HG02623 (cell line): Measurements from ENCODE around the gene TAF11L4.
"Not testable (repeated sequence)": the region's sequence is repeated elsewhere in the genome, so short reads cannot be mapped to it uniquely, and the experiment has no call there.

Source experiments
- ATAC-seq: cut with Tn5 transposase; IDR thresholded peaks from one replicate; pipeline ENCODE4 v1.9.1; 2021; ENCODE audit warnings: moderate library complexity; ENCODE audit not compliant: unreplicated experiment

The TAF11L4 gene

DNA sequence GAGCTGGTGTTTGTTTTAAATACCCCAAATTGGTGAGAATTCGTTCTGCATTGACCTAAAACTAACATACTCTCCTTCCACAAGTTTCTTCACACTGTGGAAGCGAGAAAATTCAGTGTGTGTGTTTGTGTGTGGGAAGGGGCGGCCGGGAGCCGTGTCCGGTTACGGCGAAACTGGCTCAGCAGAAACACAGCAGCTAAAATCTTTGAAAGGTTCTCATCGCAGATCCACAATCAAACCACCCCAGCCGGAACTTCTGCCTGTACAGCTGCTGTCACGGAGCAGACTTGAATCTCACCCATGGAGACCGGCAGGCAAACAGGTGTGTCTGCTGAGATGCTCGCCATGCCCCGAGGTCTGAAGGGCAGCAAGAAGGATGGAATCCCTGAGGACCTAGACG, at the start of gene TAF11L4:
TAF11L4 (plus strand) TSS at position 301 of the 400 bp plus-strand sequence.
- ATAC-seq = not testable (repeated sequence)

DNA sequence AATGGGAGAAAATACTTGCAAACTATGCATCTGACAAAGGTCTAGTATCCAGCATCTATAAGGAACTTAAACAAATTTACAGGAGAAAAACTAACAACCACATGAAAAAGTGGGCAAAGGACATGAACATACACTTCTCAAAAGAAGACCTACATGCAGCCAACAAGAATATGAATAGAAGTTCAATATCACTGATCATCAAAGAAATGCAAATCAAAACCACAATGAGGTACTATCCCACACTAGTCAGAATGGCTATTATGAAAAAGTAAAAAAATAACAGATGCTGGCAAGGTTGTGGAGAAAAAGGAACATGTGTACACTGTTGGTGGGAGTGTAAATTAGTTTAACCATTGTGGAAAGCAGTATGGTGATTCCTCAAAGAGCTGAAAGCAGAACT, 46.5 kb upstream of the TAF11L4 start:
- ATAC-seq = not testable (repeated sequence)

DNA sequence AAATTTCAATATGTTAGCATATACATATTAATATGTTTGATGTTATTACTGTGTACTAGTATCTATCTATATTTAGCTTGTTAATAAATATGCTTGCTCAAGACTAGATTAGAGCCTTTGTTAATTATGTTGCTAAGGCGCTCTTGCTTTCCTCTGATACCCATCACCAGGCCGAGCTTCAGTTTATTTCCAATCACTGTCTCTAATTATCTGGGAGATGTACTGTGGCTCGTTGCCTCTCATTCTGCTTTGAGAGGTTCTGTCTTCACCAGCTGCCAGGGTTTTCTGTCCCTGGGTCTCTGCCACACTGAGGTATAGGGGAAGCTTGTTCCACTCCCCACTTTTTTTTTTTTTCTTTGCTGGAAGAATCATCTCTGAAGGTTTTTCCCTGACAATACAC, 44.6 kb upstream of the TAF11L4 start:
- ATAC-seq = no peak

DNA sequence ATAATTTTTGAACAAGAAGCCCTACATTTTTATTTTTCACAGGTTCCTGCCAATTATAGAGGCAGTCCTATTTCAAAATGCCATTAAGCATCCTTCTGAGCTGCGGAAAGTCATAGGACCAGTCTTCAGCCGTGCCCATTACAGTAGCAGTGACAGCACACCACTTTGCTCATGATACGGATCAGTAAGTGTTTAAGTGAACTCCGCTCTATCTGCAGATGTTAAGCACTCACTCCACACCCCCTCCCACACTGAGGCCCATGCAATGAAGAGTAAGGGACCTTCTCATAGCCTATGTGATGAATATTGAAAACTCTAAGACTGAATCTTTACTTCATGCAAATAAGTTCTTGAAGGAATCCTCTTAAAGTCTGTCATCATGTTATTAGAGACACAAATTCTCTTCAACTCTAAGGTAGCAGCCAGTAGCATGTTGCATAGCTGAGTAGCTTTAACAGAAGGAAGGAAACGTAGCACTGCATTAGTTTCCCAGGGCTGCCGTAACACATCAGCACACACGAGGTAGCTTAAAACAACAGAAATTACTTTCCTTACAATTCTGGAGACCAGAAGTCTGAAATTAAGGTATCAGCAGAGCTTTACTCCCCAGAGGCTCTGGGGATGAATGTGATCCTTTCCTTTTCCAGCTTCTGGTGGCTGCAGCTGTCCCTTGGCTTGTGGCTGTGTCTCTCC, 43.9 kb upstream of the TAF11L4 start:
- ATAC-seq = no peak

DNA sequence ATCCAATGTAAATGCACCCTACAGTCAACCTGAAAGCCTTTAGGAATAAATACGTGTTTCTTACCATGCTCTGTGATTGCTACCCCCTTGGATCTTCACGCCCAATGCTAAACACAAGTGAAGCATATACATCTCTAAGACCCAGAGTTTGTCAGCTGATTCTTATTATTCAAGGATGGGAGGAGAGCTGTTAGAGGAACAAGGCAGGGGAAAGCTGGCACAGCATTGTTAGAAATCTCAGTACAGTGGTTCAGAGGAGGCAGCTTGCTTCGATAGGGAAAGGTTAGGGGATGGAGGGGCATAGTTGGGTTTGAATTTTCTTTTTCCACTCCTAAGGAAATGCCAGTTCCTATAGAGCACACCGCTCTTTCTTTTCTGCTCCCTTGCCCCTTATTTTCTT, 40.2 kb upstream of the TAF11L4 start:
- ATAC-seq = no peak

DNA sequence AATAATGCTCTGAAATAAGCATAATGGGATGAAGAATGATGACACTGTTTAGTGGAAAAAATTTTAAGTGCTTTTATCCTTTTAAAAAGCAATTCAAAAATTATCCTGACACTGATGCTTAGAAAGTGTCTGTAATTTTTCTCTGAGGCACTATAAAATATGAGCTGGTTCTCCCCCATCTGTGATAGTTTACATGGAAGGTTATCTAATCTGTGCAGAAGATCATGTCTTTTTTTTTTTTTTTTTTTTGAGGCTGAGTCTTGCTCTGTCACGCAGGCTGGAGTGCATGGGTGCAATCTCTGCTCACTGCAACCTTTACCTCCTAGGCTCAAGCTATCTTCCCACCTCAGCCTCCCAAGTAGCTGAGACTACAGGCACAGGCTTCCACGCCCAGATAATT, 38.8 kb upstream of the TAF11L4 start:
- ATAC-seq = no peak

DNA sequence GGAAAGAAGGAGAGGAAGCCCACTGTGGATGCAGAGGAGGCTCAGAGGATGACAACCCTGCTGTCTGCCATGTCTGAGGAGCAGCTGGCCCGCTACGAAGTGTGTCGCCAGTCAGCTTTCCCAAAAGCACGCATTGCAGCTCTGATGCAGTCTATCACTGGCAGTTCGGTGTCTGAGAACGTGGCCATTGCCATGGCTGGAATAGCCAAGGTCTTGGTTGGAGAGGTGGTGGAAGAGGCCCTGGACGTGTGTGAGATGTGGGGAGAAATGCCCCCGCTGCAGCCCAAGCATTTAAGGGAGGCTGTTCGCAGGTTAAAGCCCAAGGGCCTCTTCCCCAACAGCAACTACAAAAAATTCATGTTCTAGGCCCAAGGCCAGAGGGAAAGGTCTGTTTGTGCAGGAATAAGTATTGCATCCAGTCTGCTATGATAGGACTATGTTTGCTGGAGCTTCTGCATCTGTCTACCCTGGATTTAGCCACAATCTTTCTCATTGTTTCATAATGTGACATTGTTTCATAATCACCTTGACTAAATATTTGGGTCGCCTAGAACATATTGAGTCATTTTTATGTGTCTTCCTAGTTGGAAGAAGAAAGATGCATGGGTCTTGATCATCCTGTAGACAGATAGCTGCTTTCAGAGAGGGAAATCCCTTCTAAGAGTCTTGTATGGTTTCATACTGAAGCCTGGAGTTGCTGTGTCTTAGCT, 35.0 kb upstream of the TAF11L4 start:
- ATAC-seq = not testable (repeated sequence)

DNA sequence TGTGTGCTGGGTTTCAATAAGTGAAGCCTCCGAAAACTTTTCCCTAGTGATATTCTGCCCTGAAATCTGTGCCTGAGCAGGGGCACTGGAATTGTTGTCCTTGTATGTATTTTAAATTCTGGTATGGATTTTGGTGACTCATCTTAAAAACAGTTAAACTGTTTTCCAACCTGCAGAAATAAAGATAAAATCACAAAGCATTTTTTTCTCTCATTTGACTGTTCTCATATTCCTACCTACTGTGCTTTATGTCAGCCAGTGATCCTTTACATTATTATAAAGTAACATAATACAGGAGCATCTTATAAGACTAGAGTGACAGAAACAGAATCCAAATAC, 34.5 kb upstream of the TAF11L4 start:
- no peak for ATAC-seq

DNA sequence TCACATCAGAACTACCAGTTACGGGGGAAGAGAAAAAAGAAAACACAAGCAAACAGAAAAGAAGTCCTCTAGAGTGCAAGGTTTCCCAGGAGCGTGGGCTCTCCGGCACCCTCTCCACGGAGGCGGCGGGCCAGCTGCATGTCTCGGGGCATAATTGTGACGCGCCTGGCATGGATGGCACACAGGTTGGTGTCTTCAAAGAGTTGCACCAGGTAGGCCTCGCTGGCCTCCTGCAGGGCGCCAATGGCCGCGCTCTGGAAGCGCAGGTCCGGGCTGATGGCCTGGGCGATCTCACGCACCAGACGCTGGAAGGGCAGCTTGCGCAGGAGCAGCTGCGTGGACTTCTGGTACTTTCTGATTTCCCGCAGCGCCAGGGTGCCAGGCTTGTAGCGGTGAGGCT, 30.3 kb upstream of the TAF11L4 start:
- ATAC-seq = not testable (repeated sequence)

DNA sequence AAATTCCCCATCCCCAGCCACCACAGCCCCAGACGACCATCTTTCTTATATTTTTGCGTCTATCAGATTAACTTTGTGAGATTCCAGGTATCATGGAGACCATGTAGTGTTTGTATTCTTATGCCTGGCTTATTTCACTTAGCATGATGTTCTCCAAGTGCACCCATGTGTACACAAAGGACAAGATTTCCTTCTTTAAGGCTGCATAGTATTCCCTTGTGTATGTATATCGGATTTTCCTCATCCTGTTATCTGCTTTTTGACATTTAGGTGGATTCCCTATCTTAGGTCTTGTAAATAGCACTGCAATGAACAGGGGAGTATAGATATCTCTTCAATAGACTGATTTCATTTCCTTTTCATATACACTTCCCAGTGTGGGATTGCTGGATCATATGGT, 28.8 kb upstream of the TAF11L4 start:
- no peak for ATAC-seq

DNA sequence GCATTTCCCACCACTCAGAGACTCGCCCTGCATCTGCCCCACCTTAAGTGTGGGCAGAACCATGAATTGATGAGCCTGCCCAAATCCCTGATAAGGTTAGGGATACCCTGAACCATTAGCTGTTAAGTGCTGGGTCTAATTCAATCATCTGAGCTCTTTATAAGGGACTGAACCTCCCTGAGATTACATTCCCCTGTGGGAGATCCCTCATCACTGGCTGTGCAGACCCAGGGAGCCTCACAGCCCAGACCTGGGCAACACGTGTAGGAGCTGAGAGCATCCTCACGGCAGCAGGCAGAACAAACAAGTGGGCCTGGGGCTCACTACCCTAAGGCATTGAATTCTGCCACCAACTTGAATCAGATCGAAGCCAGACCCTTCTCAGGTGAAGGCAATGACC, 24.2 kb upstream of the TAF11L4 start:
- ATAC-seq = no peak

DNA sequence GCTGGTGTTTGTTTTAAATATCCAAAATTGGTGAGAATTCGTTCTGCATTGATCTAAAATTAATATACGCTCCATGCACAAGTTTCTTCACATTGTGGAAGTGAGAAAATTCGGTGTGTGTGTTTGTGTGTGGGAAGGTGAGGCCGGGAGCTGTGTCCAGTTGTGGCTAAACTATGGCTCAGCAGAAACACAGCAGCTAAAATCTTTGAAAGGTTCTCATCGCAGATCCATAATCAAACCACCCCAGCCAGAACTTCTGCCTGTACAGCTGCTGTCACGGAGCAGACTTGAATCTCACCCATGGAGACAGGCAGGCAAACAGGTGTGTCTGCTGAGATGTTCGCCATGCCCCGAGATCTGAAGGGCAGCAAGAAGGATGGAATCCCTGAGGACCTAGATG, 23.7 kb upstream of the TAF11L4 start, which contains the start of gene TAF11L2:
TAF11L2 (plus strand) TSS at position 301 of the 400 bp plus-strand sequence.
- not testable (repeated sequence) for ATAC-seq

DNA sequence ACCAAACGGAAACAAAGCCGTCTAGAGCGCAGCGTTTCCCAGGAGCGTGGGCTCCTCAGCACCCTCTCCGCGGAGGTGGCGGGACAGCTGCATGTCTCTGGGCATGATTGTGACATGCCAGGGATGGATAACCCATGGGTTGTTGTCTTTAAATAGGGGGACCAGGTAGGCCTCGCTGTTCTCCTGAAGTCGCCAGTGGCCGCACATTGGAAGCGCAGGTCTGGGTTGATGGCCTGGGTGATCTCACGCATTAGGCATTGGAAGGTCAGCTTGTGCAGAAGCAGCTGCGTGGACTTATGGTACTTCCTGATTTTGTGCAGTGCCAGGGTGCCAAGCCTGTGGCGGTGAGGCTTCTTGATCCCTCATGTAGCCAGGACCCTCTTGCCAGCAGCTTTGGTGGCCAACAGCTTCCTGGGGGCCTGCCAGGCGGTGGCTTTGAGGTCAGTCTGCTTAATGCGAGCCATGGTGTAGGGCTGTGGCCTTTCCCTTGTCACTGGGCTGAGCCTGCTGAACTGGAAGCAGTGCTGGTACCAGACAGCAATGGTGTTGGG, 9.8 kb upstream of the TAF11L4 start:
- ATAC-seq = no peak

DNA sequence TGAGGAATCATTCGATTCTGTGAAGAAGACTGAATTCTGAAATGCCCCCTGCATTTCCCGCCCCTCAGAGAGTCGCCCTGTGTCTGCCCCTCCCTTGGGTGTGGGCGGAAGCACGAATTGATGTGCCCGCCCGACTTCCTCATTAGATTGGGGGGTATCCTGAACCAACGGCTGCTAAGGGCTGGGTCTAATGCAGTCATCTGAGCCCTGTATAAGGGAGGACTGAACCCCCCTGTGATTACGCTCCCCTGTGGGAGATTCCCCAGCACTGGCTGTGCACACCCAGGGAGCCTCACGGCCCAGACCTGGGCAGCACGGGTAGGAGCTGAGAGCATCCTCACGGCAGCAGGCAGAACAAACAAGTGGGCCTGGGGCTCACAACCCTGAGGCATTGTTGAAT, 4.1 kb upstream of the TAF11L4 start:
- not testable (repeated sequence) for ATAC-seq

DNA sequence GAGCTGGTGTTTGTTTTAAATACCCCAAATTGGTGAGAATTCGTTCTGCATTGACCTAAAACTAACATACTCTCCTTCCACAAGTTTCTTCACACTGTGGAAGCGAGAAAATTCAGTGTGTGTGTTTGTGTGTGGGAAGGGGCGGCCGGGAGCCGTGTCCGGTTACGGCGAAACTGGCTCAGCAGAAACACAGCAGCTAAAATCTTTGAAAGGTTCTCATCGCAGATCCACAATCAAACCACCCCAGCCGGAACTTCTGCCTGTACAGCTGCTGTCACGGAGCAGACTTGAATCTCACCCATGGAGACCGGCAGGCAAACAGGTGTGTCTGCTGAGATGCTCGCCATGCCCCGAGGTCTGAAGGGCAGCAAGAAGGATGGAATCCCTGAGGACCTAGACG, 3.5 kb upstream of the TAF11L4 start, which contains the start of gene TAF11L3:
TAF11L3 (plus strand) TSS at position 301 of the 400 bp plus-strand sequence.
- ATAC-seq = not testable (repeated sequence)

DNA sequence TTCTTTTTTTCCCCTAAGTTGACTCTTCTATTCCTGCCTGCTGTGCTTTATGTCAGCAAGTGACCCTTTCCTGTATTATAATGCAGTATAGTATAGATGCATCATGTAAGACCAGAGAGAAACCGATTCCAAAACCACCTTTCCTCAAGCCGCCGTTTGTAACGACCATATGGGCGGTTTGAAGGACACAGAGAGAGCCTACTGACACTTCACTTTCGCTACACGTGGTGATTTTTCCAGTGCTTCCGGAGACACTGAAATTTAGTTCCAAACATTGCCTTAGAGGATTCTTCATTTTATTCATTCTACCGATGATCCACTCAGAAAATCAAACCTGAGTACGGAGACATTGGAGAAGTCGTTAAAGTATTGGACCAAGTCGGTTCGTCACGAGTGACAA, 2.1 kb upstream of the TAF11L4 start:
- ATAC-seq = not testable (repeated sequence)

DNA sequence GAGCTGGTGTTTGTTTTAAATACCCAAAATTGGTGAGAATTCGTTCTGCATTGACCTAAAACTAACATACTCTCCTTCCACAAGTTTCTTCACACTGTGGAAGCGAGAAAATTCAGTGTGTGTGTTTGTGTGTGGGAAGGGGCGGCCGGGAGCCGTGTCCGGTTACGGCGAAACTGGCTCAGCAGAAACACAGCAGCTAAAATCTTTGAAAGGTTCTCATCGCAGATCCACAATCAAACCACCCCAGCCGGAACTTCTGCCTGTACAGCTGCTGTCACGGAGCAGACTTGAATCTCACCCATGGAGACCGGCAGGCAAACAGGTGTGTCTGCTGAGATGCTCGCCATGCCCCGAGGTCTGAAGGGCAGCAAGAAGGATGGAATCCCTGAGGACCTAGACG, 3.3 kb downstream of the TAF11L4 start, which contains the start of gene TAF11L5:
TAF11L5 (plus strand) TSS at position 301 of the 400 bp plus-strand sequence.
- ATAC-seq = not testable (repeated sequence)

DNA sequence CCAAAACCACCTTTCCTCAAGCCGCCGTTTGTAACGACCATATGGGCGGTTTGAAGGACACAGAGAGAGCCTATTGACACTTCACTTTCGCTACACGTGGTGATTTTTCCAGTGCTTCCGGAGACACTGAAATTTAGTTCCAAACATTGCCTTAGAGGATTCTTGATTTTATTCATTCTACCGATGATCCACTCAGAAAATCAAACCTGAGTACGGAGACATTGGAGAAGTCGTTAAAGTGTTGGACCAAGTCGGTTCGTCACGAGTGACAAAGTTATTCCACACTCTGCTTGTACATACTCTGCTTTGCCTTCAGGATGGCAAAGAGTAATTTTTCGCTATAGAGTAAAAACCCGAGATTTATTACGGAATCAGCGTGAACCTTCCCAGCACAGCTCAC, 4.9 kb downstream of the TAF11L4 start:
- ATAC-seq = not testable (repeated sequence)

DNA sequence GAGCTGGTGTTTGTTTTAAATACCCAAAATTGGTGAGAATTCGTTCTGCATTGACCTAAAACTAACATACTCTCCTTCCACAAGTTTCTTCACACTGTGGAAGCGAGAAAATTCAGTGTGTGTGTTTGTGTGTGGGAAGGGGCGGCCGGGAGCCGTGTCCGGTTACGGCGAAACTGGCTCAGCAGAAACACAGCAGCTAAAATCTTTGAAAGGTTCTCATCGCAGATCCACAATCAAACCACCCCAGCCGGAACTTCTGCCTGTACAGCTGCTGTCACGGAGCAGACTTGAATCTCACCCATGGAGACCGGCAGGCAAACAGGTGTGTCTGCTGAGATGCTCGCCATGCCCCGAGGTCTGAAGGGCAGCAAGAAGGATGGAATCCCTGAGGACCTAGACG, 6.8 kb downstream of the TAF11L4 start, which contains the start of gene TAF11L6:
TAF11L6 (plus strand) TSS at position 301 of the 400 bp plus-strand sequence.
- not testable (repeated sequence) for ATAC-seq
